NCI-H1417 (cell line): Measurements from ENCODE around the gene GUCY1B1.
"Not testable (repeated sequence)": the region's sequence is repeated elsewhere in the genome, so short reads cannot be mapped to it uniquely, and the experiment has no call there.

Source experiments
- DNase-seq, 3 experiments: peaks; one replicate each; lab custom pipeline; 2025; lab: John Stamatoyannopoulos, UW

GUCY1B1 gene

DNA sequence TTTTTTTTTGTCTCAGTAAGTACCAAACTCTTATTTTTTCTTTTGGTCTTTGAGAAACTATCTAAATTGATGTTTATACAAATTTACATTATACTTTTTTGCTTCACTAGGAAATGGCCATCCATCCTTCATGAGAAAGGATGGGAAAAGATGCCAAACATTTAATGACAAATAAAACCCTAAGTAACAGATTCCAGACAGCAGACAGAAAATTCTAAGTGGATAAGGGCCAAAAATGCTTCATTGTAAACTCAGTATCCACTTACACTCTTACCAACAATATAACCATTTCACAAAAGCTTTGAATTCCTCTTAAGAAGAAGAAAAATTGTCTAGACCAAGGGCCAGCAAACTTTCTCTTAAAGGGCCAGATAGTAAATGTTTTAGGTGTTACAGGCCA, 3.5 kb downstream of the GUCY1B1 start:
- no peak for DNase-seq

DNA sequence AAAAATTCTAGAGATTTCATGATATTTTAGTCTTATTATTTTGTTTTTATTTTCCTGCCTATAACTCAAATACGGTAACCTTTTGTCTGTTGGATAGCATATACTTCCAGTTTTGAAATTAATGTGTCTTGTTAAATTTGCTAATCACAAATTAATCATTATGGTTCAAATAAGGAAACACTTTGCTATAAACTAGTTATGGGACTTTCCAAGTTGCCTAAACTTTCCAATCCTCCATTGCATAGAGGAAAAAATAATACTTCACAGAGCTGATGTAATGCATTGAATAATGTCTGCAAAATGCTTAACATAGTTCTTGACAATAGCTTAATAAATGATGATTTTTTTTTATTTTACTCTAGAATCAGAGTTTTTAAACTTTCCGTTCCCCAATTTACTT, 4.7 kb downstream of the GUCY1B1 start:
- DNase-seq = no peak

DNA sequence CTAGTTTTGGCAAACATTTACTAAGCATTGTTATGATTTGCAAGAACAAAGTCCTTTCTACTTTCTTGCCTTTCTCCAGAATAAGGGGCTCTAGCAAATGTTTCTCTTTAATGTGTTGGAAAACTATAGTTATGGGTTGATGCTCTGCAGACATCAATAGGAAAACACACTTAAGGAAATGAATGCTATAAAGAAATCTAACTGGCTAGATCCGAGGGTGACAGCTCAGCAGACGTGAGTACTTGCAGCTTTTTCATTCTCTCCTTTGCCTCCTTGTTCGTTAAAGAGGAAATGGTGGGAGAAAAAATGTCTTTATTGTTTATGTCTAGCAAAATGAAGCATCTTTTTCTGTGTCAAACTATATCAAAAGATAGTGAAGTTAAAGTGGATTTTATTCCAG, 6.3 kb downstream of the GUCY1B1 start:
- DNase-seq = no peak

- DNase-seq = peak in 1 of 3 experiments; percentile 67
Observed at GRCh38 chr4:155766622-155767021, 7.8 kb downstream of the GUCY1B1 start.

DNA sequence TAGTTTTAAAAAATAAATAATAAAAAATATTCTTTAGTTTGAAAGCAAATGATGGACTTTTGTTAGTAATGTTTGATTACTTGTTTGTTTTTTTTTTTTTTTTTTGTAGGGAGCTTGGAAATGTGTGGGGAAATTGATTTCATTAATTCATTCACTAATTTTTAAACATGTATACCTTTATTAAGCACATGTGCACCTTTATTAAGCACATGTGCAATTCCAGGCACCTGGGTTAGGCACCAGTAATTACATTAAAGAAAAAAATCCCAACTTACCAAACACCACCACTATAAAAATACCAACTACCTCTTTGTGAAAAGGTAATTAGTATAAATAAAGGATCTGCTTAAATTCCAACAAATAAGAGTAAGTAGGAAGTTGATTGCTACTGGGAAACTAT, 9.5 kb downstream of the GUCY1B1 start:
- no peak for DNase-seq

DNA sequence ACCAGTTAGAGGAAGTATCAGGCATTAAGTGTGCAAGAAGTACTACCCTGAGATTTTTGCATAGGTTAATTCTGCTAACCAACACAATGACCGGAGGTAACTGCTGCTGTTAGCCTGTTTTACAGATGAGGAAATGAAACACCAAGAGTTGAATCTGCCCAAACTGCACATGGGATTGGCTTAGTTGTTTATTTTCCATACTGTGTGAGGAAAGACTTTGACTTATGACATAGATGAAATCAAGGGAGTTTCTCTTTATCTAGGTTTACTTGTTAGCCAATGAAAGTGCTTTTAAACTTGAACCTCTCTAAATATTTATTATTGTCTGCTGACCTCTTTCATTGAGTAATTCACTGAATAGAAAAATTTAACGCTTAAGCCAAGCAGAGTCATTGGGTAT, 10.3 kb downstream of the GUCY1B1 start:
- no peak for DNase-seq

GRCh38 chr4:155772459-155773195, 13.8 kb downstream of the GUCY1B1 start:
- no peak for DNase-seq

GRCh38 chr4:155773196-155773800, 14.5 kb downstream of the GUCY1B1 start:
- DNase-seq = no peak

- DNase-seq = no peak
Observed at GRCh38 chr4:155774033-155774432, 15.2 kb downstream of the GUCY1B1 start.

GRCh38 chr4:155777971-155778735, 19.3 kb downstream of the GUCY1B1 start:
- no peak for DNase-seq

DNA sequence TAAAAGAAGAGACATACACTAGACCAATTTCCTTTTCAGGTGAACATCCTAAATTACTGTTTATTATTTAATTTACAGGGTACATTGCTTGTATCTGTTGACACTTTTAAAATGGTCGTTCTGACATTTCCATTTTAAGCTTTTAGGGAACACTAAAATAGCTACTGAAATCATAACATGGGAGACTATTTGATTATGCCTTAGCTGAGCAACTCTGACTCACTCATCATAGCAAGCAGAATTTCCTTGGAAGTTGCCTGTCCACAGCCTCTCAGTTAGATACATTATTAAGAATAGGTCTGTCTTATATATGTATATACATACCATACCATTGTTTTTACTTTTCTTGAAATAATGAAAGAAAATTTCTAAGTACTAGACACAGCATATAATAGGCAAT, 22.0 kb downstream of the GUCY1B1 start:
- DNase-seq = no peak

- no peak for DNase-seq
Observed at GRCh38 chr4:155781249-155781831, 22.5 kb downstream of the GUCY1B1 start.

- no peak for DNase-seq
Observed at GRCh38 chr4:155784637-155785036, 25.8 kb downstream of the GUCY1B1 start.

DNA sequence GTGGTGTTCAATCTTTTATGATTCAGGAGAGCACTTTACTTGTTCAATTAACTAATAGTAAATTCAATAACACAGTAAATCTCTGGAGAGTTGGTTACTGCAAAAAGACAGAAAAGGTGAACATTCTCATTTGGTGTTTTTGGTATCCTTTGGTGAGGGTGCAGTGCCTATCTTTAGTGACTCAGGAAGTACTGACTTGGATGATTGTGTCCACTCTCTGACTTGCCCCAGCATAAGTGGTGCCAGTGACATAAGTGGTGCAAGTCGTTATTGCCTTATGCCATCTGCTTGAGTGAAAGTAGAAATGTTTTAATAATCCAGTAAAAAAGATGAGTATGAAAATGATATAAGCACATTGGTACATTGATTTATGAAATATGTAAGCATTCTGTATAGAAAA, 27.0 kb downstream of the GUCY1B1 start:
- DNase-seq = peak in 1 of 3 experiments; percentile 15

DNA sequence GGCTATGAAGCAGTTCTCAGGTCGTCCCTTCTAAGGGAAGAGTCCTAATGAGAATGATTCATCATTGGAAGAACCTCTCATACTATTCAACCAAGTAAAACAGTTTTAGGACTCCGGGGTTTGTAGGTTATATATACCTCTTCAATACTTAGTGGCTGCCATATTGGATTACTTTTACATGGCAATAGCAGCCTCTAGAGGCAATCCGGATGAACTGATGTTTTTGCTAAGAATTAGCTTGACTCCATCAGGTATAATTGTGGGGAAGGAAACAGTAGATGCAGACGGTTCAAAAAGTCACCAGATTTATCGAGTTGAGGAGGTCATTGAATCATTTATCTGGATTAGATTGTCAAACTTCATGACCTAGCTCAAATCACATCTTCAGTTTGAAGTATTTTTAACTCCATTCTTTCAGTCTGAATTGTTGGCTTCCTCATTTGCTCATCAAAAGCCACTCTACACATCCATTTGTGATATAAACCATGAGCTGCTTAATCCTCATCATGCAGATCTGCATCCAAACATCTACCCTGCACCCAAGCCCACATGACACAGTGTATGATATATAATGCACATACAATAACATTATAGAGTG, 28.4 kb downstream of the GUCY1B1 start:
- DNase-seq = peak in 2 of 3 experiments; percentile 54 to 81

DNA sequence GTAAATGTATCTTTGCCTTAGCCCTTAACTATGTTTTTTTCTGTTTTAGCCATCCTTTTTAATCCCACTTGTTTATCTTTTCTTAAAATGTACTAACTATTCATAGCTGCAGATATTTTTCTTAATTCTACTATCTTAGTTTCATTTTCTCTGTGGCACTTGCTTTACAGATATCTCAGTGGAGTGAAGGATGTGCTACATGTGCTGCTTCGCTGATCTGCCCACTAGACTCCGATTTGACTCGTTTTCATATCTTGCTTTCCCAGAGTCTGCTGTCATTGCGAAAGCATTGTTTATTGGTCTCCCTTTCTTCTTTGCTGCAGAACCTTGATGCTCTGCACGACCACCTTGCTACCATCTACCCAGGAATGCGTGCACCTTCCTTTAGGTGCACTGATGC, 30.6 kb downstream of the GUCY1B1 start:
- no peak for DNase-seq

- DNase-seq = no peak
Observed at GRCh38 chr4:155789982-155790381, 31.2 kb downstream of the GUCY1B1 start.

- no peak for DNase-seq
Observed at GRCh38 chr4:155794589-155795236, 35.9 kb downstream of the GUCY1B1 start.

DNA sequence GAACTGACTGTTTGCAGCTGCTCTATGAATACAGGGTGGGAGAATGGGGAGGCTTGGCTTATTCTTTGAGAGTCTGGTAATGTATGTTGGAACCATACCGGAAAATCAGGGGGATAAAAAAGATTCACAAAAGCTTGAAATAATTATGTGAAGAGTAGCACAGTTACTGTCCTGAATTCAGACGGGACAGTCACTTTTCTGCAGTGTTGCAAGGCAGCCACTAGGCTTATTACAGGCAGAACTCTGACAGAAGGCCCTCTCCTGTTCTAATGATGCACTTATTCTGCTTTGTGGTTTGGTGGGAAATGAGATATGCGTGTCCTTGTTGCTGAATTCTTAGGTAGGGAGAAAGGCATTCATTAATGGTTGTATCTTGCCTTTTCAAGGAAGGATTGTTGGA, 37.2 kb downstream of the GUCY1B1 start:
- no peak for DNase-seq

DNA sequence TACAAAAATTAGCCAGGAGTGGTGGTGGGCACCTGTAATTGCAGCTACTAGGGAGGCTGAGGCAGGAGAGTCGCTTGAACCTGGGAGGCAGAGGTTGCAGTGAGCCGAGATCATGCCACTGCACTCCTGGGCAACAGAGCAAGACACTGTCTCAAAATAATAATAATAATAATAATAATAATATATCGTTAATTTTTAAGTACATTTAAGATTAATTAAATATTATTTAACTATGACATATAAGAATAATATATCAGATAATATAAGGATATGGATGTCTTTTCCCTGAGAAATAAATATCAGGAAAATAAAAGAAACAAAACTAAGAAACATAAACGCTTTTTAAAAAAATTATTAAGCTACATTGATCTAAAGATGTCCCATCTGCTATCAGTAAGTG, 38.8 kb downstream of the GUCY1B1 start:
- not testable (repeated sequence) for DNase-seq

- no peak for DNase-seq
Observed at GRCh38 chr4:155799116-155799793, 40.4 kb downstream of the GUCY1B1 start.
